HCT116 (cell line): Measurements from ENCODE around the gene NGFR. TPM values are rescaled to one million over a fixed set of nuclear protein-coding genes. Genes with fewer than 3 reads are reported as not detected.

Experiments used
- ATAC-seq: fragments of 200-7000 bp; cut with Tn5 transposase; 2 replicates; pipeline ENCODE4 v1.9.1; 2020; ENCODE audit warnings: mild to moderate bottlenecking, moderate library complexity
- BruUV-seq: library from RNA; stranded (reverse); fragments of 400-500 nt; replicated peaks from 2 replicates; lab custom pipeline; 2021; lab: Mats Ljungman, UMichigan
- CTCF ChIA-PET: fragments of 300-600 bp; sonication (Branson Sonifier 250); formaldehyde crosslinking; loops from one replicate; lab custom pipeline; 2021; ENCODE audit warnings: antibody characterized with exemption; lab: Charles Lee
- POLR2A ChIA-PET: fragments of 300-600, 350-600 bp; sonication (Branson Sonifier 250); formaldehyde crosslinking; loops from one replicate; lab custom pipeline; 2021; ENCODE audit warnings: antibody characterized with exemption; lab: Charles Lee
- RAD21 ChIA-PET, 2 experiments: fragments of 300-600 bp; sonication (Branson Sonifier 250); formaldehyde crosslinking; loops; one replicate each; lab custom pipeline; 2023; ENCODE audit warnings: low total read pairs in 2 of 2; ENCODE audit not compliant: uncharacterized antibody in 2 of 2, unreplicated experiment in 2 of 2, low non-redundant PET in 1 of 2; lab: Charles Lee
- DNase-seq: peaks from one replicate; pipeline ENCODE4 v3.0.0-alpha.2; 2010; ENCODE audit warnings: low read depth, low spot score
- H2AFZ ChIP-seq: fragments of 200-600 bp; shearing (Covaris generic), sonication (generic); 2 replicates; pipeline ENCODE4 v1.6.1; 2017; ENCODE audit warnings: low read depth, mixed run types, mixed read lengths, antibody characterized with exemption, low read length; ENCODE audit not compliant: poor library complexity, severe bottlenecking
- H3K27ac ChIP-seq: 2 replicates; pipeline ENCODE4 v1.5.1; 2012; ENCODE audit warnings: low read depth, low read length
- H3K27me3 ChIP-seq: fragments of 200-600 bp; sonication (generic); 2 replicates; pipeline ENCODE4 v1.6.1; 2016; ENCODE audit warnings: mixed run types, low read length, mixed read lengths; ENCODE audit not compliant: insufficient read depth
- H3K36me3 ChIP-seq, 2 experiments: fragments of 200-500 bp in 1 of 2; fragments of 200-600 bp in 1 of 2; sonication (Bioruptor generic) in 1 of 2; sonication (generic) in 1 of 2; 2 replicates each; pipeline versions ENCODE4 v1.5.1 to v1.6.1; 2014 to 2016; ENCODE audit warnings: low read length in 2 of 2, inconsistent platforms in 1 of 2, mixed read lengths in 1 of 2, mixed run types in 1 of 2; ENCODE audit not compliant: insufficient read depth in 2 of 2, control insufficient read depth in 1 of 2
- H3K4me1 ChIP-seq, 2 experiments: fragments of 200-600 bp in 1 of 2; sonication (generic) in 1 of 2; 2 replicates each; pipeline versions ENCODE4 v1.5.1 to v1.6.1; 2012 to 2017; ENCODE audit warnings: low read length in 2 of 2, inconsistent platforms in 1 of 2, mild to moderate bottlenecking in 1 of 2, mixed read lengths in 1 of 2, mixed run types in 1 of 2, moderate library complexity in 1 of 2; ENCODE audit not compliant: insufficient read depth in 2 of 2, control insufficient read depth in 1 of 2
- H3K4me2 ChIP-seq: fragments of 200-600 bp; sonication (generic); 2 replicates; pipeline ENCODE4 v1.6.1; 2017; ENCODE audit warnings: mixed run types, low read length, mixed read lengths
- H3K4me3 ChIP-seq, 2 experiments: fragments of 200-600 bp in 1 of 2; sonication (generic) in 1 of 2; replicated peaks in 1 of 2; 2 replicates each; pipeline ENCODE4 v1.5.1; 2011 to 2016; ENCODE audit warnings: low read length in 2 of 2, control low read depth in 1 of 2, low read depth in 1 of 2, mild to moderate bottlenecking in 1 of 2, mixed read lengths in 1 of 2, mixed run types in 1 of 2
- H3K79me2 ChIP-seq: fragments of 200-600 bp; sonication (generic); 2 replicates; pipeline ENCODE4 v1.6.1; 2017; ENCODE audit warnings: mild to moderate bottlenecking, mixed run types, low read length, moderate library complexity, mixed read lengths; ENCODE audit not compliant: insufficient read depth
- H3K9ac ChIP-seq: fragments of 200-600 bp; sonication (generic); 2 replicates; pipeline ENCODE4 v1.6.1; 2016; ENCODE audit warnings: low read length, mixed read lengths
- H3K9me2 ChIP-seq: fragments of 200-600 bp; sonication (generic), shearing (Covaris generic); 2 replicates; pipeline ENCODE4 v1.6.1; 2017; ENCODE audit warnings: mixed run types, mild to moderate bottlenecking, moderate library complexity; ENCODE audit not compliant: insufficient read depth
- H3K9me3 ChIP-seq, 2 experiments: fragments of 200-500 bp in 1 of 2; fragments of 200-600 bp in 1 of 2; sonication (Bioruptor generic) in 1 of 2; sonication (generic) in 1 of 2; 2 replicates each; pipeline ENCODE4 v1.6.1; 2014 to 2017; ENCODE audit warnings: low read length in 2 of 2, mixed read lengths in 2 of 2, inconsistent platforms in 1 of 2, low read depth in 1 of 2, mild to moderate bottlenecking in 1 of 2, mixed run types in 1 of 2, moderate library complexity in 1 of 2; ENCODE audit not compliant: control insufficient read depth in 1 of 2, insufficient read depth in 1 of 2
- H4K20me1 ChIP-seq: fragments of 200-600 bp; sonication (generic), shearing (Covaris generic); 2 replicates; pipeline ENCODE4 v1.6.1; 2017; ENCODE audit warnings: mixed run types, mild to moderate bottlenecking, moderate library complexity; ENCODE audit not compliant: insufficient read depth
- CEBPB ChIP-seq: IDR thresholded peaks from 2 replicates; pipeline ENCODE4 v1.6.1; 2012; ENCODE audit warnings: low read depth
- EGR1 ChIP-seq: IDR thresholded peaks from 2 replicates; pipeline ENCODE4 v1.6.1; 2012; ENCODE audit warnings: low read depth
- ELF1 ChIP-seq: IDR thresholded peaks from 2 replicates; pipeline ENCODE4 v1.6.1; 2012; ENCODE audit warnings: low read depth, borderline replicate concordance
- EZH2 ChIP-seq: fragments of 200-600 bp; sonication (generic); IDR thresholded peaks from 2 replicates; pipeline ENCODE4 v1.6.1; 2017; ENCODE audit warnings: antibody characterized with exemption, mixed run types
- EZH2phosphoT487 ChIP-seq: fragments of 200-600 bp; IDR thresholded peaks from 2 replicates; pipeline ENCODE4 v1.6.1; 2018; ENCODE audit warnings: antibody characterized with exemption, borderline replicate concordance
- FOSL1 ChIP-seq: IDR thresholded peaks from 2 replicates; pipeline ENCODE4 v1.6.1; 2012; ENCODE audit warnings: low read depth
- JUND ChIP-seq: IDR thresholded peaks from 2 replicates; pipeline ENCODE4 v1.6.1; 2012
- MAX ChIP-seq: IDR thresholded peaks from 2 replicates; pipeline ENCODE4 v1.6.1; 2012
- POLR2A ChIP-seq: IDR thresholded peaks from 2 replicates; pipeline ENCODE4 v1.7.0; 2011; ENCODE audit warnings: borderline replicate concordance; ENCODE audit not compliant: insufficient read depth, insufficient read length; ENCODE audit errors: extremely low read depth
- SRF ChIP-seq: IDR thresholded peaks from 2 replicates; pipeline ENCODE4 v1.6.1; 2012; ENCODE audit warnings: low read depth
- TCF7L2 ChIP-seq: IDR thresholded peaks from 2 replicates; pipeline ENCODE4 v1.7.0; 2011; ENCODE audit warnings: borderline replicate concordance, inconsistent platforms; ENCODE audit not compliant: insufficient read depth, insufficient read length; ENCODE audit errors: extremely low read depth
- ZFX ChIP-seq: fragments of 450-650 bp; IDR thresholded peaks from 2 replicates; pipeline ENCODE4 v1.6.1; 2017
- intact Hi-C: fragments of 100-400 bp; cut with micrococcal nuclease; formaldehyde crosslinking; loops from 2 replicates; pipeline ENCODE4 v1.10.0; 2022
- total RNA-seq: library from RNA; stranded (reverse); gene quantifications from one replicate; pipeline ENCODE4 v1.2.1, GENCODE V29; 2021; ENCODE audit not compliant: unreplicated experiment

The NGFR gene
- total RNA-seq, 1 experiment from 2014 or later, result 6.1 TPM

GRCh38 chr17:49480836-49481615 is 14.1 kb upstream of the NGFR start:
- Histone ChIP-seq H3K9ac (no peak overlapping the region), H3K27me3 (peaks cover 52% of the 10 kb centered on the region), H3K9me3 (no peaks in the 10 kb centered on the region), H2AFZ (no peak overlapping the region), H3K36me3 (no peaks in the 10 kb centered on the region)
- DNase-seq, result no peak
- POLR2A ChIA-PET, result interaction anchor here (2.0 kb wide), 1 partner anchor 14 kb away, joined by 5 read pairs; the partner anchor contains the start of gene NGFR
- no peak for ATAC-seq
- no TSS peak for BruUV-seq
- TF ChIP-seq TCF7L2 (no peak), EZH2 (no peak), SRF (no peak), JUND (no peak), EGR1 (no peak)
- TF ChIP-seq, all 23 proteins: peak for 0
- Histone ChIP-seq H4K20me1 (no peaks in the 10 kb centered on the region), H3K4me1 (peaks cover 0 to 9% of the 10 kb centered on the region in 2 experiments; a peak in 1 of 4 replicates), H3K79me2 (no peaks in the 10 kb centered on the region), H3K4me2 (no peak overlapping the region), H3K4me3 (no peak overlapping the region), H3K27ac (no peak overlapping the region), H3K9me2 (no peaks in the 10 kb centered on the region)
- CTCF ChIA-PET, result no interaction called here
- intact Hi-C loops, result no loop called here
- RAD21 ChIA-PET, result no interaction called here

GRCh38 chr17:49482144-49482817 is 12.8 kb upstream of the NGFR start:
- POLR2A ChIA-PET, result interaction anchor here (2.0 kb wide), 1 partner anchor 13 kb away, joined by 5 read pairs; the partner anchor contains the start of gene NGFR

More at GRCh38 chr17:49482144-49482817, 12.8 kb upstream of the NGFR start:
- no peak overlapping the region for H3K4me2 ChIP-seq
- H3K9ac ChIP-seq, result no peak overlapping the region
- H3K27me3 ChIP-seq, result peaks cover 53% of the 10 kb centered on the region
- TF ChIP-seq EGR1, result no peak
- TF ChIP-seq MAX, result no peak
- no peak for TF ChIP-seq TCF7L2
- no peak for TF ChIP-seq ELF1
- TF ChIP-seq SRF, result no peak
- no peak for TF ChIP-seq EZH2phosphoT487
- no peak for TF ChIP-seq CEBPB
- TF ChIP-seq FOSL1, result no peak
- no peak for TF ChIP-seq ZFX
- TF ChIP-seq JUND, result no peak
- TF ChIP-seq POLR2A, result no peak
- CTCF ChIA-PET, result no interaction called here
- RAD21 ChIA-PET, result no interaction called here
- no peaks in the 10 kb centered on the region for H3K79me2 ChIP-seq
- no peak overlapping the region for H2AFZ ChIP-seq
- DNase-seq (no peak), ATAC-seq (no peak)
- peaks cover 0 to 9% of the 10 kb centered on the region in 2 experiments; a peak in 1 of 4 replicates for H3K4me1 ChIP-seq
- H3K9me3 ChIP-seq, result no peaks in the 10 kb centered on the region
- no peaks in the 10 kb centered on the region for H3K36me3 ChIP-seq
- BruUV-seq, result no TSS peak
- H3K9me2 ChIP-seq, result no peaks in the 10 kb centered on the region
- H3K27ac ChIP-seq, result no peak overlapping the region
- no peaks in the 10 kb centered on the region for H4K20me1 ChIP-seq
- no peak overlapping the region for H3K4me3 ChIP-seq
- intact Hi-C loops, result no loop called here
